GM12801 (cell line): ENCODE measurements around the gene ASPDH.

Experiments used
- TF ChIP-seq, protein P1 (sequence below): IDR thresholded peaks from one replicate; pipeline ENCODE4 v1.5.1; 2011; ENCODE audit warnings: control low read depth; ENCODE audit not compliant: insufficient read length; ENCODE audit errors: extremely low read depth

Gene ASPDH

DNA sequence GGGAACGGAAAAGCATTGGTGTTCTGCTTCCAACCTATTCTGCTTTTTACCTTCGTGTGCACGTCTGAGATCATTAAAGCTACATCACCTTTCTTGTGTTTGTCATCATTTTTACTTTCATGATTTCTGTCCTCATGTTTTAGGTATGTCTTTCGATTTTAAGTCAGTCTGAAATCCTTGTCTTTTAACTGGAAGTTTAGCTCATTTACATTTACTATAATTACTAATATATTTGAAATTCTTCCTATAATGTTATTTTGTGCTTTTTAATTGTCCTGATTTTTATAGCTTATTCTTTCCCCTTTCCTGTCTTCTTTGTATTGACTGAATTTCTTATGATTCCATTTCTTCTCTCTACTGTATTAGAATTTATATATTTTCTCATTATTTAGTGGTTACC, 19.2 kb upstream of the ASPDH start:
- TF ChIP-seq, protein P1, sequence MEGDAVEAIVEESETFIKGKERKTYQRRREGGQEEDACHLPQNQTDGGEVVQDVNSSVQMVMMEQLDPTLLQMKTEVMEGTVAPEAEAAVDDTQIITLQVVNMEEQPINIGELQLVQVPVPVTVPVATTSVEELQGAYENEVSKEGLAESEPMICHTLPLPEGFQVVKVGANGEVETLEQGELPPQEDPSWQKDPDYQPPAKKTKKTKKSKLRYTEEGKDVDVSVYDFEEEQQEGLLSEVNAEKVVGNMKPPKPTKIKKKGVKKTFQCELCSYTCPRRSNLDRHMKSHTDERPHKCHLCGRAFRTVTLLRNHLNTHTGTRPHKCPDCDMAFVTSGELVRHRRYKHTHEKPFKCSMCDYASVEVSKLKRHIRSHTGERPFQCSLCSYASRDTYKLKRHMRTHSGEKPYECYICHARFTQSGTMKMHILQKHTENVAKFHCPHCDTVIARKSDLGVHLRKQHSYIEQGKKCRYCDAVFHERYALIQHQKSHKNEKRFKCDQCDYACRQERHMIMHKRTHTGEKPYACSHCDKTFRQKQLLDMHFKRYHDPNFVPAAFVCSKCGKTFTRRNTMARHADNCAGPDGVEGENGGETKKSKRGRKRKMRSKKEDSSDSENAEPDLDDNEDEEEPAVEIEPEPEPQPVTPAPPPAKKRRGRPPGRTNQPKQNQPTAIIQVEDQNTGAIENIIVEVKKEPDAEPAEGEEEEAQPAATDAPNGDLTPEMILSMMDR, result no peak

DNA sequence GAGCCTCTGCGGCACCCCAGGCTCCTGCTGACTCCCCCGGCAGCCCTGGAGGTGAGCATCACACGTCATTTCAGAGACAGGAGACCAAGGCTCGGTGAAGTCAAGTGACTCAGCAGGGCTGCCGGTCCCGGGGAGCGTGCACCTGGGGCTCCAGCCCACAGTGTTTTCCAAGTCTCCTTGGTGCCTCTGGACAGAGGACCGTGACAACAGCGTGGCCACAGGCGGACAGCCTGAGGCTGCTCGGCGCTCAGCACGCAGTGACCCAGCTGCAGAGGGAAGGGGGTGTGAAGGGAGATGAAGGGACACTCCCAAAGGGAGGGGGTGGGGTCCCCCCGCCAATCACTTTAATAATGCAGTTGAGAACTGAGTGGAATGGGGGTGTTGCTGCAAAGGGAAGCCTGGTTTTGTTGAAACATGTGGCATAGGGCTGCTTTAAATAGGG, 17.5 kb upstream of the ASPDH start:
- TF ChIP-seq, protein P1, result no peak

DNA sequence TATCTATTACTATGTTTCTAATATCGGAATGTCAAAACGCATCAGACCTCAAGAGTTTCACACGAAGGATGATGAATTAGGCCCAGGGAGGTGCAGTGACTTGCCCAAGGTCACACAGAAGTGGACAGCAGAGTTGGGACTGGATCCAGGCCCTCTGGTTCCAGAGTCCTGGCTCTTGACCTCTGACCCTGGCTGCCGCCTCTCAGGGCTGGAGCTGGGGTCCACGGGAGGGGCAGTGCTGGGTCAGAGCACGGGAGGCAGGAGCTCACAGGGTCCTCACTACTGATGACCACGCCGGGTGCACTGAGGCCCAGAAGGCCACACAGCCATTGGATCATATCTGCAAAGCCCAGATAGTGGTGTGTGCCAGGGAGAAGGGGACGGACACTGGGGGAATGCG, 9.2 kb upstream of the ASPDH start:
- TF ChIP-seq, protein P1, result no peak

DNA sequence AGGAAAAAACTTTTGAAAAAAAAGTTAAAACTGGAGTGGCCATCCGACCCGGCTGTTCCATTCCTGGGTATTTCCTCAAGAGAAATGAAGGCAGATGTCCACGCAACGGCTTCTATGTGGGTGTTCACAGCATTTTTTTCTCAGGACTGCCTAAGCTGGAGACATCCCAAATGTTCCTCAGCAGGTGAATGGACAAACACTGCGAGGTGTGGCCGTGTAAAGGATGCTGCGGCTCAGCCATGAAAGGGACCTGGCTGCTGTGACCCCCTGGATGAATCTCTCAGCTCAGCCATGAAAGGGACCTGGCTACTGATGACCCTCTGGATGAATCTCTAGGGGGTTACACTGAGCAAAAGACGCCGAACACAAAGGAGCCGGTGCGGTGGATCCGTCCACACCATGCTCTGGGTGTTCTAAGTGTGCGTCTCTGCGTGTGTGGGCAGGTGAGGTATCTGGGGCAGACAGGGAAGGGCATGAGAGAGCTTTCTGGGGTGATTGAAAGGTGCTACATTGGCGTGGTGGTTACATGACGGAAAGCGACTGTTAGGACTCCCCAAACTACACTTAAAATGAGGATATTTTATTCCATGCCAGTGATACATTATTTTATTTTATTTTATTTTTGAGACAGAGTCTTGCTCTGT, 7.2 kb upstream of the ASPDH start:
- TF ChIP-seq, protein P1, result no peak

DNA sequence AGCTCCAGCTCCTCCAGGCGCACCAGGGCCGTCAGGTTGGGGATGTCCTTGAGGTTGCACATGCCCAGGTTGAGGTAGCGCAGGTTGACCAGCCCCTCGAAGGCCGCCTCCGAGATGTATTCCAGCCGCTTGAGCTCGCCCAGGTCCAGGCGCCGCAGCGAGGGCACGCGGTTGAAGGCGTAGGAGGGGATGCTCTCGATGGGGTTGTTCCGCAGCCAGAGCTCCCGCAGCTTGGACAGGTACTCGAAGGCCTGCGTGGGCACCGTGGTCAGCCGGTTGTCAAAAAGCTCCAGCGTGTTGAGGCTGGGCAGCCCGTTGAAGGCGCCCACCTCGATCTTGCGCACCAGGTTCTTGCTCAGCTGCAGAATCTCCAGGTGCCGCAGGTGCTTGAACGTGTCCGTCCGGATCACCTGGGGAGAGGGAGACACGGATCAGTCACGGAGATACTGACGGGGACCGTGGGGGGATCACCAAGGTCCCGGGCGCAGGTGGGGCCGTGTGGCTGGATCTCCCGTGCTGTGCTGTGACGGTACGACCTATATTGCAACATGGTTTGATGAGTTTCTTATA, 5.4 kb upstream of the ASPDH start:
- TF ChIP-seq, protein P1, result no peak

DNA sequence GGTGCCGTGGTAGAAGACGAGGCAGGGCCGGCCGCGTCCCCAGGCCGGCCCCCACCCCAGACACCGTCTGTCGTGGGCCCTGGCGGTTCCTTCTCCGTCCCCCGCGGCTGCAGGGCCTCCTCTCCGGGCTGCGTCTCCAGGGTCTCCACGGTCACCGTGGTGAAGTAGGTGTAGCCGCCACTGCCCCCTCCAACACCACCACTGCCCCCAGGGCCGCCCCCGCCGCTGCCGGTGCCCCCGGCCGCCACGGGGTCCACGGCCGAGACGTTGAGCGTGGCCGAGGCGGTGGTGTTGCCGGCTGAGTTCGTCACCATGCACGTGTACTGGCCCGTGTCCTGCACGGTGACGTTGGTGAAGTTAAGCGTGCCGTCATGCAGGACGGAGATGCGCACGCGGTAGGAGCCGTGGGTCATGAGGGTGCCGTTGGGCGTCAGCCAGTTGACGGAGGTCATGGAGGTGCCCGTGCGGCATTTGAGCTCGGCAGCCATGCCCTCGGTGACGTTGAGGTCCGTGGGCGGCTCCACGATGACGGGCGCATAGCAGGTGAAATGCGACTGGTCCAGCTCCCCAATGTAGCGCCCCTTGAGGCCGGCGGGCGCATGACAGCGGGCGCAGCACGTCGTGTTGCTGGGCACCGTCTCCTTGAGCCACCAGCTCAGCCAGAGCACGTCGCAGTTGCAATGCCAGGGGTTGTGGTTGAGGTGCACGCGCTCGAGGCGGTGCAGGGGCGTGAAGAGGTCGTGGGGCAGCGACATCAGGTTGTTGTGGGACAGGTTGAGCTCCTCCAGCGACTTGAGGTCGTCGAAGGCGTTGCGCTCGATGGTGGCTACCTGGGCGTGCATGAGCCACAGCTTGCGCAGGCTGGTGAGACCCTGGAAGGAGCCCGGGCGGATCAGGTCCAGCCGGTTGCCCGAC, 4.6 kb upstream of the ASPDH start:
- TF ChIP-seq, protein P1, result no peak

DNA sequence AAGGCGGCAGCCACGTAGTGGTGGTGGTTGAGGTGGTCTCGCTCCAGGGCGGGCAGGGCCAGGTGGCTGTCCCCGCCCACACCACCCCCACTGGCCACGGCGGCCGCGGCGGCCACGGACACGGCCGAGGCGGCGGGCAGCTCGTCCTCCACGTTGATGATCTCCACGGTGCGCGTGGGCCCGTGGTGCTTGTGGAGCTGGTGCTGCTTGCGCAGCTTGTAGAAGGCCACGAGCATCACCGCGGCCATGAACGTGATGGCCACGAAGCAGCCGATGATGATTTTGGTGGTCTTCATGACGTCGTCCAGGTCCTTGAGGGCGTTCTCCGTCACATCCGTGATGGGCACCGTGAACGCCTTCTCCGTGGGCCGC, 4.0 kb upstream of the ASPDH start:
- TF ChIP-seq, protein P1, result no peak
